ENCODE data around the gene HSPB8.

- TF ChIP-seq CTCF (conservative IDR thresholded peaks at IDR 0.05; ENCODE audit: low read length) (no peak), EZH2phosphoT487 (IDR thresholded peaks at IDR 0.05; ENCODE audit: borderline replicate concordance, low read depth, low read length) (no peak)
Measured at GRCh38 chr12:119180380-119181040, 1.8 kb downstream of the HSPB8 start.
